HG03439 (cell line): ENCODE data around the gene TMEM175.

ENCODE experiments used
- ATAC-seq: cut with Tn5 transposase; IDR thresholded peaks from one replicate; pipeline ENCODE4 v1.9.1; 2021; ENCODE audit warnings: mild to moderate bottlenecking, moderate library complexity; ENCODE audit not compliant: unreplicated experiment

The TMEM175 gene

GRCh38 chr4:1000686-1001260 is 68.5 kb downstream of the TMEM175 start:
- ATAC-seq, result no peak

- ATAC-seq, result no peak
Measured at GRCh38 chr4:1001561-1002130, 69.4 kb downstream of the TMEM175 start.

GRCh38 chr4:1002131-1002630 is 69.9 kb downstream of the TMEM175 start:
- ATAC-seq, result no peak

DNA sequence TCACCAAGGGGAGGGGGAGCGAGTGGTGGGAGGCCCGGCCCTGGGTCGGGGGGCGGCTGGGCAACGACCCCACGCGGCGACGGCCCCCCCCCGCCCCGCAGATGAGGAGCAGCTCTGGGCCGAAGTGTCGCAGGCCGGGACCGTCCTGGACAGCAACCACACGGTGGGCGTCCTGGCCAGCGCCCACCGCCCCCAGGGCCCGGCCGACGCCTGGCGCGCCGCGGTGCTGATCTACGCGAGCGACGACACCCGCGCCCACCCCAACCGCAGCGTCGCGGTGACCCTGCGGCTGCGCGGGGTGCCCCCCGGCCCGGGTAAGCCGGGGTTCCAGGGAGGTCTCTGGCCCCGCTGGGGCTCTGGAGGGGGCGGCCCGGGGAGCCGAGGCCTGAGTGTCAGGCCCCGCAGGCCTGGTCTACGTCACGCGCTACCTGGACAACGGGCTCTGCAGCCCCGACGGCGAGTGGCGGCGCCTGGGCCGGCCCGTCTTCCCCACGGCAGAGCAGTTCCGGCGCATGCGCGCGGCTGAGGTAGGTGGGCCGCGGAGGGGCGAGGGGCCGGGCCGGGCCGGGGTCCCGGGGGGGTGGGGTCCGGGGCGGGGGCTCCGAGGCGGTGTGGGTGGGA is 70.5 kb downstream of the TMEM175 start:
- ATAC-seq, result no peak

DNA sequence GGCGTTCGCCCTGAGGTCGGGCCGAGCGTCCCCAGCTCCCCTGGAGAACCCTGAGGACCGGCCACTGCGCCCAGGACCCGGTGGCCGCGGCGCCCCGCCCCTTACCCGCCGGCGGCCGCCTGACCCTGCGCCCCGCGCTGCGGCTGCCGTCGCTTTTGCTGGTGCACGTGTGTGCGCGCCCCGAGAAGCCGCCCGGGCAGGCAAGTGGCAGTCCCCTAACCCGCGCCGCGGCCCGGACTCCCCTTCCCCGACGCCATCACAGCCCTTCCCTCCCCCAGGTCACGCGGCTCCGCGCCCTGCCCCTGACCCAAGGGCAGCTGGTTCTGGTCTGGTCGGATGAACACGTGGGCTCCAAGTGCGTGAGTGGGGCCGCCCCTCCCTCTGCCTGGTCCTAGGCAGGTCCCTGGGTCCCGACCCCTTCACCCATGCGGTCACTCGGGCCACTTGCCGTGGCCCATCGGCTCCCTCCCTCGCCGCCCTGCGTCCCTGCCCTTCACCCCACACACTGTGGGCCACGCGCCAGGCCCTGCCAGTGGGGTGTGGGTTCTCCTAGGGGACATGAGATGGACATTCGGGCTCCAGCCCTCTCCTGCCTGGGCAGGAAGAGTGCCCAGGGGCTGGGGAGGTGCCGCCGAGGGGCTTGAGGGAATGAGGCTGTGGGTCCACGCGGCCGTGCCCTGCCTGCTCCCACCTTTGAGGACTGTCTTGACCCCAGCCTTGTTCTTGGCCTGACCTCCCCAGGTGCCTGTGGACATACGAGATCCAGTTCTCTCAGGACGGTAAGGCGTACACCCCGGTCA is 71.2 kb downstream of the TMEM175 start:
- ATAC-seq, result no peak

GRCh38 chr4:1004071-1004418 is 71.8 kb downstream of the TMEM175 start:
- ATAC-seq, result no peak

- no peak for ATAC-seq
Measured at GRCh38 chr4:1004557-1005485, 72.6 kb downstream of the TMEM175 start.

- ATAC-seq, result no peak
Measured at GRCh38 chr4:1006856-1007255, 74.6 kb downstream of the TMEM175 start.
